ENCODE measurements around the gene MUC13.
A peak's percentile ranks its signal among the peaks of the same experiment; 100 is the strongest.

MUC13 gene

GRCh38 chr3:124878561-124879336, 55.8 kb downstream of the MUC13 start:
- DNase-seq (ENCODE audit: low read depth, low spot score): no peak

- DNase-seq (ENCODE audit: low read depth, low spot score): no peak
Measured at GRCh38 chr3:124877674-124878073, 56.9 kb downstream of the MUC13 start.

- no peak for DNase-seq (ENCODE audit: low read depth, low spot score)
Measured at GRCh38 chr3:124876401-124876878, 58.1 kb downstream of the MUC13 start.

GRCh38 chr3:124873226-124873625, 61.3 kb downstream of the MUC13 start:
- DNase-seq (ENCODE audit: low read depth, low spot score): no peak

GRCh38 chr3:124867511-124867910, 67.0 kb downstream of the MUC13 start:
- DNase-seq (ENCODE audit: low read depth, low spot score): no peak

GRCh38 chr3:124862006-124862405, 72.5 kb downstream of the MUC13 start:
- DNase-seq (ENCODE audit: low read depth, low spot score): no peak

GRCh38 chr3:124861041-124861440, 73.5 kb downstream of the MUC13 start:
- no peak for DNase-seq (ENCODE audit: low read depth, low spot score)

- peak; percentile 72 for DNase-seq (ENCODE audit: low read depth, low spot score)
Measured at GRCh38 chr3:124860599-124860998, 74.0 kb downstream of the MUC13 start.

GRCh38 chr3:124859025-124859424, 75.5 kb downstream of the MUC13 start:
- no peak for DNase-seq (ENCODE audit: low read depth, low spot score)

- DNase-seq (ENCODE audit: low read depth, low spot score): no peak
Measured at GRCh38 chr3:124858275-124858674, 76.3 kb downstream of the MUC13 start.

GRCh38 chr3:124856677-124857076, 77.9 kb downstream of the MUC13 start:
- no peak for DNase-seq (ENCODE audit: low read depth, low spot score)

Data from smooth muscle cell of the brain vasculature (primary cell).